Endodermal cell (in vitro differentiated cells): ENCODE measurements around the gene PHF8. TPM values are rescaled to one million over a fixed set of nuclear protein-coding genes. Genes with fewer than 3 reads are reported as not detected.

Source experiments
- DNase-seq: peaks from one replicate; pipeline ENCODE4 v3.0.0-alpha.2; 2017
- H3K27ac ChIP-seq: 2 replicates; pipeline ENCODE4 v1.5.1; 2013; ENCODE audit warnings: mild to moderate bottlenecking, low read depth, low read length, moderate library complexity
- H3K27me3 ChIP-seq: 2 replicates; pipeline ENCODE4 v1.6.1; 2013; ENCODE audit warnings: mild to moderate bottlenecking, low read length, moderate library complexity; ENCODE audit not compliant: insufficient read depth, control insufficient read depth, poor library complexity, severe bottlenecking
- H3K36me3 ChIP-seq: 2 replicates; pipeline ENCODE4 v1.7.0; 2013; ENCODE audit warnings: mild to moderate bottlenecking, low read length, moderate library complexity; ENCODE audit not compliant: control insufficient read depth, insufficient read depth
- H3K4me1 ChIP-seq: one replicate; pipeline ENCODE4 v1.7.0; 2013; ENCODE audit warnings: low read length; ENCODE audit not compliant: control insufficient read depth, insufficient read depth
- H3K4me3 ChIP-seq: 2 replicates; pipeline ENCODE4 v1.5.1; 2013; ENCODE audit warnings: mild to moderate bottlenecking, low read length, moderate library complexity
- H3K9ac ChIP-seq: 2 replicates; pipeline ENCODE4 v1.6.1; 2013; ENCODE audit warnings: mild to moderate bottlenecking, low read length, moderate library complexity; ENCODE audit not compliant: poor library complexity, severe bottlenecking; ENCODE audit errors: extremely low read depth
- H3K9me3 ChIP-seq: 2 replicates; pipeline ENCODE4 v1.6.1; 2013; ENCODE audit warnings: mild to moderate bottlenecking, low read length, moderate library complexity; ENCODE audit not compliant: control insufficient read depth
- H3K27ac Mint-ChIP-seq: 2 replicates; pipeline ENCODE4 v1.8.0; 2020; ENCODE audit warnings: mixed read lengths
- H3K27me3 Mint-ChIP-seq: 2 replicates; pipeline ENCODE4 v1.8.0; 2021; ENCODE audit warnings: mild to moderate bottlenecking, mixed read lengths; ENCODE audit not compliant: insufficient read depth
- H3K36me3 Mint-ChIP-seq: 2 replicates; pipeline ENCODE4 v1.8.0; 2020; ENCODE audit warnings: low read depth, mixed read lengths
- H3K4me1 Mint-ChIP-seq: 2 replicates; pipeline ENCODE4 v1.8.0; 2020; ENCODE audit warnings: mixed read lengths
- H3K4me3 Mint-ChIP-seq: 2 replicates; pipeline ENCODE4 v1.8.0; 2020; ENCODE audit warnings: mild to moderate bottlenecking, moderate library complexity, mixed read lengths
- H3K9me3 Mint-ChIP-seq: 2 replicates; pipeline ENCODE4 v1.8.0; 2020; ENCODE audit warnings: mild to moderate bottlenecking, mixed read lengths
- WGBS, 2 experiments: methylation state at CpG; one replicate each; pipeline versions ENCODE4 v1.1.5 to v1.1.7; 2013; ENCODE audit warnings: missing lambda C conversion rate in 2 of 2, mixed read lengths in 1 of 2; ENCODE audit not compliant: insufficient coverage in 1 of 2, insufficient read length in 1 of 2; 5-methylcytosine and 5-hydroxymethylcytosine counted together
- long read RNA-seq, 4 experiments: library from polyadenylated mRNA in 2 of 4; library from RNA in 1 of 4; library from capped mRNA in 1 of 4; stranded (forward) in 3 of 4; unstranded in 1 of 4; transcript quantifications; one replicate each; pipeline ENCODE4 v2.0.0, GENCODE V29; 2020 to 2021; ENCODE audit warnings: inconsistent platforms in 1 of 4
- polyA plus RNA-seq, 2 experiments: library from polyadenylated mRNA; stranded (reverse); fragments of 50-300 nt; gene quantifications; one replicate each; pipeline ENCODE4 v1.2.3, GENCODE V29; 2013
- total RNA-seq, 2 donors: library from RNA; stranded (reverse); fragmentation: NEBNext Ultra II Directional in 1 of 2; extraction: Animal tissue kit (Norgen Biotek cat#: 25700) in 1 of 2; gene quantifications; 2 replicates in 1 of 2; 3 replicates in 1 of 2; pipeline ENCODE4 v1.2.1, GENCODE V29; 2021
- TF ChIP-seq, protein P1 (sequence below): fragments of 200-600 bp; sonication (generic); conservative IDR thresholded peaks from 2 replicates; pipeline ENCODE4 v1.5.0; 2021; ENCODE audit warnings: antibody characterized with exemption, mild to moderate bottlenecking

Gene PHF8
- total RNA-seq: 10 to 100 TPM; 30.6 to 36.4 TPM
- polyA plus RNA-seq (2013, experiment 1 of 2): 22.9 TPM
- polyA plus RNA-seq (2013, experiment 2 of 2): 21.7 TPM
- long read RNA-seq, experiment 1, partial matches to known transcripts: 4 of 7 reads
- long read RNA-seq, experiment 1, other reads (novel, unspliced or antisense): 3 of 7 reads
- long read RNA-seq, experiment 2, full-length matches to known transcripts: 5 of 28 reads
- long read RNA-seq, experiment 2, partial matches to known transcripts: 12 of 28 reads
- long read RNA-seq, experiment 2, other reads (novel, unspliced or antisense): 11 of 28 reads
- long read RNA-seq, experiment 3, full-length matches to known transcripts: 6 of 40 reads
- long read RNA-seq, experiment 3, partial matches to known transcripts: 16 of 40 reads
- long read RNA-seq, experiment 3, other reads (novel, unspliced or antisense): 18 of 40 reads
- long read RNA-seq, experiment 4, partial matches to known transcripts: 1 of 1 reads
- long read RNA-seq, experiment 4, other reads (novel, unspliced or antisense): 0 of 1 reads

DNA sequence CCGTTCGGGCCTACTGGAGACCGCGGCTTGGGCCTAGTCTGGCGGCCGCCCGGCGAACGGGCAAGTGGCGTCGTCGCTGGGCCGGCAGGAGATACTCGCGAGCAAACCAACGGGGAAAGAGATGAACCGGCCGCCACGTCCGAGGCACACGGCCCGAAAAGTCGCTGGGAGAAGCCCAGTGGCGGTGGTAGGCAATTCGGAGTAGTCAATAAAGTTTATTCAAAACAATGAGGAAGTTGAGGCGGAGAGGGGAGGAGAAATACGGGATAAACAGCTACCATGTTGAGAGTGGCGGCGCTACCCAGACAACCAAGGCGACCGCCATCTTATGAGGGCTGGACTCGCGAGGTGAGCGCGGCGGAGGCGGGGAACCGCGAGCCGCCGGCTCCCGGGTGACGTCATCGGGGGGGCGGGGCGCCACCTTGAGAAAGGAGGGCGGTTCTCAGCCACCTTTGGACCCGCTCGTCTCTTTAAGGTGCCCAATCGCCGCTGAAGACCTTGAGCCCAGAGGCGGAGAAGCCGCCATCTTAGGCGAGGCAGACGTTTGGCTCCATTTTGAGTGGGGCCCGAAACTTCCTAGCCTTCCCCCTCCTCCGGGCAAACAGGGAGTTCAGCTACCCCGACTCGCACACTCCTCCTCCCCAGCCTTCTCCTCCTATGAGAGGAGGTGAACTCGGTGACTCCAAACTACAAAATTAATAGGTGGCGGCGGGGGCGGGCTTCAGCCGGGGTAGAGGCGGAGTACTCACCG is at the start of gene PHF8:
PHF8 (minus strand) TSS at position 348 of the 751 bp plus-strand sequence. CDS start 1,745 bp downstream, outside the sequence.
- Mint-ChIP-seq H3K27ac (peak within 1 kb of the TSS; percentile 99), H3K4me1 (peaks cover 8% of the 10 kb centered on the region), H3K9me3 (peaks cover 54% of the 10 kb centered on the region), H3K4me3 (peak within 1 kb of the TSS; percentile 86), H3K36me3 (peaks cover 11% of the 10 kb centered on the region), H3K27me3 (no peaks in the 10 kb centered on the region)
- Histone ChIP-seq H3K27me3 (no peaks in the 10 kb centered on the region), H3K36me3 (peaks cover 10% of the 10 kb centered on the region), H3K4me1 (no peaks in the 10 kb centered on the region), H3K4me3 (peak within 1 kb of the TSS; percentile 93), H3K9ac (peak within 1 kb of the TSS; percentile 90), H3K9me3 (no peaks in the 10 kb centered on the region), H3K27ac (peak within 1 kb of the TSS; percentile 96)
- 0% methylated on average over 7 to 65 of the region's 66 CpGs for WGBS, 2 experiments
- peak; percentile 96 for DNase-seq
- TF ChIP-seq, protein P1, sequence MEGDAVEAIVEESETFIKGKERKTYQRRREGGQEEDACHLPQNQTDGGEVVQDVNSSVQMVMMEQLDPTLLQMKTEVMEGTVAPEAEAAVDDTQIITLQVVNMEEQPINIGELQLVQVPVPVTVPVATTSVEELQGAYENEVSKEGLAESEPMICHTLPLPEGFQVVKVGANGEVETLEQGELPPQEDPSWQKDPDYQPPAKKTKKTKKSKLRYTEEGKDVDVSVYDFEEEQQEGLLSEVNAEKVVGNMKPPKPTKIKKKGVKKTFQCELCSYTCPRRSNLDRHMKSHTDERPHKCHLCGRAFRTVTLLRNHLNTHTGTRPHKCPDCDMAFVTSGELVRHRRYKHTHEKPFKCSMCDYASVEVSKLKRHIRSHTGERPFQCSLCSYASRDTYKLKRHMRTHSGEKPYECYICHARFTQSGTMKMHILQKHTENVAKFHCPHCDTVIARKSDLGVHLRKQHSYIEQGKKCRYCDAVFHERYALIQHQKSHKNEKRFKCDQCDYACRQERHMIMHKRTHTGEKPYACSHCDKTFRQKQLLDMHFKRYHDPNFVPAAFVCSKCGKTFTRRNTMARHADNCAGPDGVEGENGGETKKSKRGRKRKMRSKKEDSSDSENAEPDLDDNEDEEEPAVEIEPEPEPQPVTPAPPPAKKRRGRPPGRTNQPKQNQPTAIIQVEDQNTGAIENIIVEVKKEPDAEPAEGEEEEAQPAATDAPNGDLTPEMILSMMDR: peak; percentile 16

DNA sequence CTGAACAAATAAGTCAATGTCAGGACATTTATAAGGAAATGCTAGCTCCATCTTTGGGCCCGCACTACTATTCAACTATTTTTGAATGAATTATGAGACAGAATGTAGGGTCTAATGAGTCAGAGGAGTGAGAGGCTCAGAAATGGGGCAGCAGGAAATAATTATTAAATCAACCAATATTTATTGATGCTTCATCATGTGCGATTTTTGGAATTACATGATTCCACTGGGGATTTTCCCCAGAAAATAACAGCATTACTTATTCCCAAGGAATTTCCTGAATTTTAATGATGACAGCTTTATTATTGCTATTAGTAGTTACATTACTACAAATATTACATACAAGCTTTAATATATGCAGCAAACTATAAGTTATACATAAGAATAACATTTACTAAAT is 49.3 kb upstream of the PHF8 start:
- no peaks in the 10 kb centered on the region for H3K36me3 ChIP-seq
- TF ChIP-seq, protein P1: no peak
- Mint-ChIP-seq H3K9me3 (peaks cover 38% of the 10 kb centered on the region), H3K4me3 (no peak overlapping the region), H3K27me3 (no peaks in the 10 kb centered on the region), H3K27ac (no peak overlapping the region), H3K4me1 (no peaks in the 10 kb centered on the region), H3K36me3 (no peaks in the 10 kb centered on the region)
- no peaks in the 10 kb centered on the region for H3K4me1 ChIP-seq
- DNase-seq: no peak
- no peak overlapping the region for H3K4me3 ChIP-seq
- no peaks in the 10 kb centered on the region for H3K9me3 ChIP-seq
- H3K27me3 ChIP-seq: no peaks in the 10 kb centered on the region
- 100% methylated on average over 1 of the region's 2 CpGs; no CpG with 5 or more reads in 1 of the 2 experiments for WGBS, 2 experiments
- no peak overlapping the region for H3K9ac ChIP-seq
- H3K27ac ChIP-seq: no peak overlapping the region

DNA sequence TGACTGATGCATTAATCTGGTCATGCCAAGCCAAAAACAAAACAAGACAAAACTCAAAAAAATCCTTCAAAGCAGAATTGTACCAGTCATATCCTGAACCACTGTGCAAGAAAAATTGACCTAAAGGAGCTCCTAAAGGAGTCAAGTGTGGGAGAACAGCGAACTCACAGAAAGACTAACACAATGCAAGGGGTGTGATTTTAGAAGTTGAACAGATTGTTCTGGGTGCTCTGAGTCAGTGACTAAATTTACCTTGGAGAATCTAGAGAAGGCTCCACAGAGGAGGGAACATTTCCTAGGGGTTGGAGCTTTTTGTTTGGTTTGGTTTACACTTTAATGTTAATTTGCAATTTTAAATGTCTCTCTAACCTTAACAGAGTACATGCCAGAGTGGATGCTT is 48.9 kb upstream of the PHF8 start:
- Mint-ChIP-seq H3K27me3 (no peaks in the 10 kb centered on the region), H3K4me1 (no peaks in the 10 kb centered on the region), H3K4me3 (no peak overlapping the region), H3K27ac (no peak overlapping the region), H3K36me3 (no peaks in the 10 kb centered on the region), H3K9me3 (peaks cover 37% of the 10 kb centered on the region)
- WGBS, 2 experiments: 86 to 93% methylated on average over 1 of the region's 1 CpG
- no peaks in the 10 kb centered on the region for H3K27me3 ChIP-seq
- H3K27ac ChIP-seq: no peak overlapping the region
- H3K4me3 ChIP-seq: no peak overlapping the region
- no peak overlapping the region for H3K9ac ChIP-seq
- TF ChIP-seq, protein P1: no peak
- no peaks in the 10 kb centered on the region for H3K36me3 ChIP-seq
- no peaks in the 10 kb centered on the region for H3K4me1 ChIP-seq
- no peaks in the 10 kb centered on the region for H3K9me3 ChIP-seq
- no peak for DNase-seq
